Neuron (in vitro differentiated cells): ENCODE measurements around the gene AGR2.
"Not testable (repeated sequence)": the region's sequence is repeated elsewhere in the genome, so short reads cannot be mapped to it uniquely, and the experiment has no call there.

Experiments
- H2AFZ ChIP-seq: one replicate; pipeline ENCODE4 v1.6.1; 2013; ENCODE audit warnings: low read depth, mild to moderate bottlenecking, inconsistent platforms, low read length, moderate library complexity
- H3K27me3 ChIP-seq: one replicate; pipeline ENCODE4 v1.6.1; 2013; ENCODE audit warnings: low read length; ENCODE audit not compliant: insufficient read depth
- H3K36me3 ChIP-seq: one replicate; pipeline ENCODE4 v1.6.1; 2013; ENCODE audit warnings: low read length; ENCODE audit not compliant: insufficient read depth
- H3K4me1 ChIP-seq: one replicate; pipeline ENCODE4 v1.6.1; 2013; ENCODE audit warnings: low read length; ENCODE audit not compliant: insufficient read depth
- H3K4me3 ChIP-seq: 2 replicates; pipeline ENCODE4 v1.5.1; 2013; ENCODE audit warnings: mild to moderate bottlenecking, low read length, moderate library complexity
- H3K9me3 ChIP-seq: one replicate; pipeline ENCODE4 v1.6.1; 2013; ENCODE audit warnings: low read length

AGR2 gene

DNA sequence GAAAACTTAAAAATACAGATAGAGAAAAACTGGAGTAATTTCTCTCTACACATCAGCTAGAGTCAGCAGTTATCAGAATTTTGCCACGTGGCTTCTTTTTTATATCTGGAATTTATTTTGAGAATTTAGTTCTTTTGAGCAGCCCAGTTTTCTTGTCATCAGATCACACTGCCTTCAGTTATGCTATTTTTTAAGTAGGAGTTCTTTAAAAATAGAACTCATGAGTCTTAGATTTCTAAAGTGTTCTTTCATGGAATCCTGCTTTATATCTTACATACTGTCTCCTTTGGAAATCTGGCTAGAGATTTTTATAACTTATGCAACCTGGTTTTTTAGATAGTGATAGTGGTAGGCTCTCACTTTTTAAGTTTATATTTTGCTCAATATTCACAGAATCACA is 24.2 kb downstream of the AGR2 start:
- H2AFZ ChIP-seq = no peak overlapping the region
- H3K9me3 ChIP-seq = no peaks in the 10 kb centered on the region
- peaks cover 7% of the 10 kb centered on the region for H3K4me1 ChIP-seq
- no peak overlapping the region for H3K4me3 ChIP-seq
- H3K27me3 ChIP-seq = no peaks in the 10 kb centered on the region
- peaks cover 30% of the 10 kb centered on the region for H3K36me3 ChIP-seq

DNA sequence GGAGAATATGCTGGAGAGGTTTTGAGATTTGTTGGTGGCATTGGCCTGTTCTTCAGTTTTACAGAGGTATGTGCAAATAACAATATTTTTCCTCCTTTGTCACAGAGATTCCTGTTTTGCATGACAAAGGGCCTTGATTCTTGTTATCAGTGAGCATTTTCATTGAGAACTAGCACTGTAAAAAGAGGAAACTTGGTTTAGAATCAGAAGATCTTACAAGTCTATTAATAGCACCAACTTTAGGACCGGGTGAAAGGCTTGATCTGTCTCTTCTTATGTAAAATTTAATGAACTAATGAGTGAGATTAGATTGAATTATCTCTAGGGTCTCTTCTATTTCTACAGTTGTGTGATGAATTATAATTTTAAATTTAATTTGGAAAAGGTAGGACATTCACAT is 25.7 kb downstream of the AGR2 start:
- Histone ChIP-seq H3K27me3 (no peaks in the 10 kb centered on the region), H3K4me1 (peaks cover 7% of the 10 kb centered on the region), H3K4me3 (no peak overlapping the region), H2AFZ (no peak overlapping the region), H3K36me3 (peaks cover 26% of the 10 kb centered on the region), H3K9me3 (no peaks in the 10 kb centered on the region)

DNA sequence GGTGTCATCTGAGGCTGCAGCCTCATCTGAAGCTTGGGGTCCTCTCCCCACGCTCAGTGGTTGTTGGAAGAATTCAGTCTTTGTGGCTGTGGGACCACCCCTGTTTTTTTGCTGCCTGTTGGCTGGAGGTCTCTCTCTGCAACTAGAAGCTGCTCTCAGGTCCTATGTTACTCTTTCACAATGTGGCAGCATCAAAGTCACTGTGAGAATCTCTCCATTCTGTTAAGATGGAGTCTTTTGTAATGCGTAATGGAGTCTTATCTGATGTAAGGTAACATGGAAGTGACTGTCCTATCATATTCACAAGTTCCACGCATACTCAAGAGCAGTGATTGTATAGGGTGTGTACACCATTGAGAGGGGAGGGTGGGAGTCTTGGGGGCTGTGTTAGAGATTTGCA is 26.3 kb downstream of the AGR2 start:
- no peaks in the 10 kb centered on the region for H3K27me3 ChIP-seq

DNA sequence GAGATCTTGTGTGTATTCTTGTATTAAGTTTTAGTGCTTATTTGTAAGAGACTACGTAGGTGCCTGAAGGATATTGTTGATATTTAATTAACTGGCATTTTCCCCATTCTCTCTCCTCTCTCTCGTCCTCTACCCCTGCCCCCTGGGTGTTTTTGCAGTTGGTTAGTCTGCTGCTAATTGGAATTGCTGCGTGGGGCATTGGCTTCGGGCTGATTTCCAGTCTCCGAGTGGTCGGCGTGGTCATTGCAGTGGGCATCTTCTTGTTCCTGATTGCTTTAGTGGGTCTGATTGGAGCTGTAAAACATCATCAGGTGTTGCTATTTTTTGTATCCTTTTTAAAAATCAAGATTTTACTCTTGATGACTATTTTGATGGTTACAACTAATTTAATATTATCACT is 28.7 kb downstream of the AGR2 start:
- Histone ChIP-seq H2AFZ (no peak overlapping the region), H3K9me3 (no peaks in the 10 kb centered on the region), H3K27me3 (no peaks in the 10 kb centered on the region), H3K36me3 (peaks cover under 1% of the 10 kb centered on the region), H3K4me3 (no peak overlapping the region), H3K4me1 (peaks cover 7% of the 10 kb centered on the region)

More for the DNA sequence above, 26.3 kb downstream of the AGR2 start:
- H2AFZ ChIP-seq = no peak overlapping the region
- H3K4me1 ChIP-seq = peaks cover 7% of the 10 kb centered on the region
- H3K4me3 ChIP-seq = no peak overlapping the region
- H3K9me3 ChIP-seq = no peaks in the 10 kb centered on the region
- H3K36me3 ChIP-seq = peaks cover 21% of the 10 kb centered on the region

DNA sequence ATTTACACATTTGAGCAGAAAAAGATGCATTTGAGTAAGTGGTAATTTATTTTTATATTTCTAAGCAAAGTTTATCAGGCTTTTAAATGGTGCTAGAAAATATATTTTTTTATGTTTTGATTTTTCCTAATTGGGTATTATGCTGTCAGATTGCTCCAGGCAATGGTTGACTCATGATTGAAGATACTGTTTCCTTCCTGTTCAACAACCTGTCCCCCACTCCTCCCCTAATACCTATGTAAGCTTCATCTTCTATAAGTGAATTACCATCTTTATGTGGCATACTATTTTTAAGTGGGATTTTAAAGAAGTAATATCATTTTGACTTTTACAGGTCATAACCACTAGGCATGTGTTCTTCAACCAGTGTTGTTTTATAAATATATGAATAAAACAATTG is 29.8 kb downstream of the AGR2 start:
- no peaks in the 10 kb centered on the region for H3K9me3 ChIP-seq
- H3K4me1 ChIP-seq = peaks cover 7% of the 10 kb centered on the region
- no peak overlapping the region for H3K4me3 ChIP-seq
- H3K27me3 ChIP-seq = no peaks in the 10 kb centered on the region
- H3K36me3 ChIP-seq = no peaks in the 10 kb centered on the region
- no peak overlapping the region for H2AFZ ChIP-seq

DNA sequence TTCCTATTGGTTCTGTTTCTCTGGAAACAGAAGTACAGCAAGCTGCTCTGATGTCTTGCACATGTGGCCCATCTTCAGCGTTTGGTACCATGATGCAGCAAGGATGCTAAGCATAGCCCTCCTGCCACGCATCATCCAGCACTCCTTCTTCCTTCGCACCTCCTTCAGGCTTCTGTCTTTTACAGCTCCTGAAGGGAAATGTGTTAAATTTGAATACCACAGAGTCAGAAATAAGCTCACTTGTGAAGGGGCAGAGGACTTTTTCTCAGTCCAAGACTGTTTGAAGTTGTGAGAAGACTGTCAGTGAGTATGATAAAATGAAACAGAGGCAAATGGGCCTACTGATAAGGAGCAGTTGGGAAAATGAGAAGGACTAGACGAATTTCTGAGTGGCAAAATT is 30.5 kb downstream of the AGR2 start:
- Histone ChIP-seq H3K4me3 (no peak overlapping the region), H2AFZ (no peak overlapping the region), H3K27me3 (no peaks in the 10 kb centered on the region), H3K9me3 (no peaks in the 10 kb centered on the region), H3K36me3 (no peaks in the 10 kb centered on the region), H3K4me1 (peaks cover 7% of the 10 kb centered on the region)

DNA sequence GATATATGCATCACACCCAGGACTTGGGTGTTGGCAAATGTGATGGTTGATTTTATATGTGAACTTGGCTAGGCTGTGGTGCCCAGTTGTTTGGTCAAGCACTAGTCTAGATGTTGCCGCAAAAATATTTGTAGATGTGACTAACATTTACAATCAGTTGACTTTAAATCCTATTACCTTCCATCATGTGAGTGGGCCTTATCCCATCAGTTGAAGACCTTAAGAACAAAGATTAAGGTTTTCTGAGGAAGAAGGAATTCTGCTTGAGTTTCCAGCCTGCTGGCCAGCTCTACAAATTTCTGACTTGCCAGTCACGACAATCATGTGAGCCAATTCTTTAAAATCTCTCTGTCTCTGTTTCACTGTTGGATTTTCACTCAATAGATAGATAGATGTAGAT is 30.9 kb downstream of the AGR2 start:
- H3K4me1 ChIP-seq = peaks cover 4% of the 10 kb centered on the region
- no peaks in the 10 kb centered on the region for H3K27me3 ChIP-seq
- no peaks in the 10 kb centered on the region for H3K36me3 ChIP-seq
- H2AFZ ChIP-seq = no peak overlapping the region
- H3K4me3 ChIP-seq = no peak overlapping the region
- no peaks in the 10 kb centered on the region for H3K9me3 ChIP-seq

DNA sequence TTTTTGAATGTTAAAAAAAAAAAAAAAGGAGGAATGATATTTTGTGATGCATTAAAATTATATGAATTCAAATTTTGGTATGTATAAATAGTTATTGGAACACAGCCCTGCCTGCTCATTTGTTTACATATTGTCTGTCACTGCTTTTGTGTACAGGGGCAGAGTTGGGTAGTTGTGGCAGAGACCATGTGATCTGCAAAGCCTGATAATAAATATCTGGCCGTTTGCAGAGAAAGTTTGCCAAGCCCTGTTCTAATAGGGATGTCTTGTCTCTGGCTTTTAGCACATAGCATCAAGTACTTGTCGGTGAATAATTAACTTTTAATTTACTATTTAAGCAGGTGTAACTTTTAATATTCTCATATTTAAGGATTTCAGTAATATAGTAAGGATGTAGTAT is 31.5 kb downstream of the AGR2 start:
- Histone ChIP-seq H3K9me3 (no peaks in the 10 kb centered on the region), H3K4me3 (no peak overlapping the region), H3K4me1 (peaks cover 1% of the 10 kb centered on the region), H2AFZ (no peak overlapping the region), H3K36me3 (no peaks in the 10 kb centered on the region), H3K27me3 (no peaks in the 10 kb centered on the region)

DNA sequence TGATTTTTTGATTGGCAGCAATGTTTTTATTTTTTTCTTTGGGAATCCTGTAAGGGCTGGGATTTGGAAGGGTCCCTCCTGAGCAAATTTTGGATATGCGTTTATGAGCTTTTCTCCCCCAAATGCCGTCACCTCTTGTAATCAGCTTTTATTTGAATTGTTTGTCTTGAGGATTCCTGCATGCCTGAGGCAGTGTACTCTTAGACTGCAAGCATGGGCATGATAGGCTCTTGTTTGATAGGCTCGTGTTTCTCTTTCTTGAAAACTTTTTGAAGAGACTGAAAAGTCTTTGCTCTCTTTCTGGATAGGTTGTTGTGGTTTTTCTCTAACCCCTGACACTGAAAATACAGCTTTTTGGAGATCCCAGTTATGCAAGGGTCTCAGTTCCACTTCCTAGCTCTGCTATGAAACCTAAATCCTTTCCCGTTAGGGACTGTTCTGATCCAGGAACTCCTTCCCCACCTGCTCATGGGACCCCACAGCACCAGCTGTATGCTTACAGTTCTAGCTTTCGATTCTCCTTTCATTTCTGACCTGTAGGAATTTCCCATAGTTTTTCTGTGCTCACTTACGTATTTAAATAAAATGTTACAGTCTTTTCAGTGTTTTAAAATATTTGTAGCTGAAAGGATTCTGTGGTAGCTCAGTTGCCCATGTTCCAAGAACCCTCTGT is 34.0 kb downstream of the AGR2 start:
- Histone ChIP-seq H3K36me3 (no peaks in the 10 kb centered on the region), H3K4me3 (no peak overlapping the region), H3K27me3 (no peaks in the 10 kb centered on the region), H3K4me1 (no peaks in the 10 kb centered on the region), H2AFZ (no peak overlapping the region), H3K9me3 (peaks cover 3% of the 10 kb centered on the region)

DNA sequence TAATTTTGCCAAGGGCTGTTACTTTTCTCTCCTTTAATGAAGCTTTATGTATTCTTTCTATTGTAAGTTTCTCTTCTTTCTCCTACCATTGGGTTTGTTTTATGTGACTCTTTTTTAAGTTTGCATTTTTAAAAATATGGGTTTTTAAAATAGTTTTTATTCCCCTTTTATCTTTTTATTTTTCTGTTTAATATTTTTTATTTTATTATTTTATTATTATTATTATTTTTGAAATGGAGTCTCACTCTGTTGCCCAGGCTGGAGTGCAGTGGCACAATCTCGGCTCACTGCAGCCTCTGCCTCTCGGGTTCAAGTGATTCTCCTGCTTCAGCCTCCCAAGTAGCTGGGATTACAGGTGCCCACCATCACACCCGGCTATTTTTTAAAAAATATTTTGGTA is 34.8 kb downstream of the AGR2 start:
- not testable (repeated sequence) for H3K4me3 ChIP-seq, H3K4me1 ChIP-seq, H3K27me3 ChIP-seq, H3K36me3 ChIP-seq, H3K9me3 ChIP-seq, H2AFZ ChIP-seq

DNA sequence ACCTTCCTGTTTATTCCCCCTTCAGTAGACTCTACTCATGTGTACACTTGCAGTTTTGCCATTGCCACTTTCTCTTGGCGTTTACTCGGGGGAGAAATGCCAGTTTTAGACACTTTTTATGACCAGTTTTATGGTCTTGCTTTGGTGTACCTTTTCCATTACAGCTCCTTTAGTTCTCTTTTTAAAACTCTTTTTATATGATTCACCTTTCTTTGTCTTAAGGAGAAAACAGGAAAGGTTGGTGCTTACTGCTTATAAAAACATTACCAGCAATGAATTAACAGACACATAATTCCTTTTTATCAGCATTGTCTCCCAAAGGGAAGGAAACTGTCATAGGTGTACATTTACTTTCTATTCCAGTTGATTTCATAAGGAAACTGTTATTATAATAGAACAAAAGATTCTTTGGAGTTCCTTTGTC is 39.4 kb downstream of the AGR2 start:
- no peak overlapping the region for H2AFZ ChIP-seq
- H3K9me3 ChIP-seq = peaks cover 8% of the 10 kb centered on the region
- H3K27me3 ChIP-seq = no peaks in the 10 kb centered on the region
- H3K36me3 ChIP-seq = no peaks in the 10 kb centered on the region
- no peaks in the 10 kb centered on the region for H3K4me1 ChIP-seq
- H3K4me3 ChIP-seq = no peak overlapping the region

DNA sequence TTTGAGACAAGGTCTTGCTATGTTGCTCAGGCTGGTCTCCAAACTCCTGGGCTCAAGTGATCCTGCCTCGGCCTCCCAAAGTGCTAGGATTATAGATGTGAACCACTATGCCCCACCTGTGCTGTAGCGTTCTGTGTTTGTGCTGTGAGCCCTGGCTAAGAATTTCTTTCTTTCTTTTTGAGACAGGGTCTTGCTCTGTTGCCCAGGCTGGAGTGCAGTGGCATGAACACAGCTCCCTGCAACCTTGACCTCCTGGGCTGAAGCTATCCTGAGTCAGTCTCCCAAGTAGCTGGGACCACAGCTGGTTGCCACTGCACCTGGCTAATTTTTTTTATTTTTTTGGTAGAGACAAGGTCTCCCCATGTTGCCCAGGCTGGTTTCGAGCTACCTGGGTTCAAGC is 39.9 kb downstream of the AGR2 start:
- H3K9me3 ChIP-seq = peaks cover 8% of the 10 kb centered on the region
- H3K4me1 ChIP-seq = no peaks in the 10 kb centered on the region
- no peaks in the 10 kb centered on the region for H3K27me3 ChIP-seq
- no peaks in the 10 kb centered on the region for H3K36me3 ChIP-seq
- H2AFZ ChIP-seq = no peak overlapping the region
- H3K4me3 ChIP-seq = no peak overlapping the region

DNA sequence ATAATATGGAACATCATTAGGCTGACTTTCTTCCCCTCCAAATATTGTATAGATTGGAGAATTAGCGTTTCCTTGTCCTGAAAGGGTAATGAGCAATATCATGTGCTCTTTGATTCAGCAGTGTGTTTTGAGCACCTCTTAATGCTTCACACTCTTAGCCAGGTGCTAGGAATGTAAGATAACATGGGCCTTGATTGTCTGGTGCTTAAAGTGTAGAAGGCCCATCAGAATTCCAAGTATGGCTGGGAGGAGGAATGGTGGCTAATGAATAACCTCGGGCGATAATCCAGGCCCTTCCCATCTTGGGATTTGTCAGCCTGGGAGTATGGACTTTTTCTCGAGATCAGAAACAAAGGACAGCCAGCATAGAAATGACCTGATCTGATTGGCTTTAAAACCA is 42.6 kb downstream of the AGR2 start:
- H3K27me3 ChIP-seq = no peaks in the 10 kb centered on the region
- H2AFZ ChIP-seq = no peak overlapping the region
- H3K4me1 ChIP-seq = no peaks in the 10 kb centered on the region
- H3K4me3 ChIP-seq = no peak overlapping the region
- H3K9me3 ChIP-seq = peaks cover 12% of the 10 kb centered on the region
- no peaks in the 10 kb centered on the region for H3K36me3 ChIP-seq

DNA sequence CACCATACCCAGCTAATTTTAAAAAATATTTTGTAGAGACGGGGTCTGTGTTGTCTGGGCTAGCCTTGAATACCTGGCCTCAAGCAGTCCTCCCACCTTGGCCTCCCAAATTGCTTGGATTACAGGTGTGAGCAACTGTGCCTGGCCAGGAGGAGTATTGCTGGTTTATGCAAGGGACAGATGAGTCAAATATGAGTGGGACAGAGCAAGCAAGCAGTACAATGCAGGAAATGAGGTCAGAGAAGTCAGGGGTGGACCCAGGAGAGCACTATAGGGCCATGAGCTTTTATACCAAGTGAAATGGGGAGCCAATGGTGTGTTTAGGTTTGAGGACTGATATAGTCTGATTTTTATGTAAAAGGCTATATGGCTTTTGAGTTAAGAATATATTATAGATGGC is 45.0 kb downstream of the AGR2 start:
- Histone ChIP-seq H3K27me3 (no peaks in the 10 kb centered on the region), H2AFZ (no peak overlapping the region), H3K36me3 (no peaks in the 10 kb centered on the region), H3K4me1 (peaks cover 13% of the 10 kb centered on the region), H3K9me3 (peaks cover 8% of the 10 kb centered on the region), H3K4me3 (no peak overlapping the region)
